GM19324 (cell line): ENCODE measurements around the gene ZMYND8.
"Not testable (repeated sequence)": the region's sequence is repeated elsewhere in the genome, so short reads cannot be mapped to it uniquely, and the experiment has no call there.

Source experiments
- ATAC-seq: cut with Tn5 transposase; IDR thresholded peaks from one replicate; pipeline ENCODE4 v1.9.1; 2021; ENCODE audit warnings: mild to moderate bottlenecking, moderate library complexity; ENCODE audit not compliant: unreplicated experiment, low FRiP score

ZMYND8 gene

GRCh38 chr20:47253872-47254271 is 102.6 kb downstream of the ZMYND8 start:
- ATAC-seq, result no peak

- ATAC-seq, result no peak
Measured at GRCh38 chr20:47252879-47253307, 103.6 kb downstream of the ZMYND8 start.

GRCh38 chr20:47251154-47252020 is 105.1 kb downstream of the ZMYND8 start:
- no peak for ATAC-seq

DNA sequence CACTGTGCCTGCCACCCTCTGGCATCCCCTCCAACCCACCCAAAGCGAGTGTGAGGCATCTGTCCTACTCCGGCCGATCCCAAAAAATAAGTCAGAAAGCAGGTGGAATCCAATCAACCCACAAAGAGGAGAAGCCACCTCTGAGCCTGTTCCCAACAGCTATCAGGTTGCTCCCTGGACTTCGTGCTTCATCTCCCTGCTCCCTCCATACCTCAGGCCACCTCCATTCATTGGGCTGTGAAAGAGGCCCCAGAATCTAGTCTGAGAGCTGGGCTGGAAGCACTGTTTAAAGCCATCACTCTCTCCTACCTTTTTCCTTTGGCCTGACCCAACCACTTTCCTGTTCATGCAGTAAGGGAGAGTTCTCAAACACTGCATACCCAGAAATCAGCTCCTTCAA is 106.1 kb downstream of the ZMYND8 start:
- no peak for ATAC-seq

- ATAC-seq, result no peak
Measured at GRCh38 chr20:47249913-47250312, 106.6 kb downstream of the ZMYND8 start.

GRCh38 chr20:47248448-47248966 is 108.0 kb downstream of the ZMYND8 start:
- ATAC-seq, result no peak

DNA sequence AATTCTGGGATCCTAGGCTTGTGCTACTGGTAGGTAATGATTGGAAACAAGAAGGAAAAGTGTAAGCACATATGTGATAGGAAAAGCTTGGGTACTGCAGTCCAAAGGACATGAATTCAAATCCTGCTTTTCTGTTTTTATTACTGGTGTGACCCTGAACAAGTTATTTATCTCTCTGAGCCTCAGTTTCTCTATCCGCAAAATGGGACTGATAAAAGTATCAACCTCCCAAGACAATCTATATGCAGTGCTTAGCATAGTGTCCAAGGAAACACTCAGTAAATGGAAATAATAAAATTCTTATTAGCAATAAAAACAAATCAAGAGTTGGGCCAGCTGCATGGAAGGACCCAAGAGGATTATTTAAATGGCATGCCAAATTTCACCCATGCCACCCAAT is 108.5 kb downstream of the ZMYND8 start:
- ATAC-seq, result no peak

DNA sequence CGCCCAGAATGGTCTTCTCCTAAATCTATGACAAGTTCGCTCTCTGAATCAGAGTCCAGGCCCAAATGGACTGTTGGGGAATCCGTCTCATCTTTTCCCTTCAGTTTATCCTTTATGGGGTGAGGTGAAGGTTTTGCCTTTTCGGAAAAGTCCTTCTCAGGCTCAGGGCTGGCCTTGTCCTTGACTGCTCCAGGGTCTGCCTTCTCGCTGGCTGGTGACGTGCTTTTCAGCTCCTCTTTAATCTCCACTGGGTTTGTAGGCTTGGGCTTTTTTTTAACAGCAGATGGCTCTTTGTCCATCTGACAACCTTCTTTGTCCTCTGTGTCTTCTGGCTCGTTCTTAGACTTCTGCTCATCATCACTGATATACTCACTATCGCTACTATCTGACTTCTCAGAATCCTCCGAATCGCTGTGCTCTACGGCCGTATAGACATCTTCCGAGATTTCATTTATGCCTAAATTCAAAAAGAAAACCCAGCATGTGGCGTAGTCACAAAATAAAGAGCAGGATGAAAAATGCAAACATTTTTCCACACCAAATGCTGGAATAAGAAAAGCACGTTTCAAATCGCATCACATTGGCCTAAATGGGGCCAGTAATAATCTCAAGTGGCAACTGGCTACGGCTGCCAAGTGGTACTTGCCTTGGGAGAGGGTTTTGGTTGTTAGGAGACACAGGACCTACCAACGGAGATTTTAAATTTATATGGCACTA is 110.3 kb downstream of the ZMYND8 start:
- ATAC-seq, result no peak

GRCh38 chr20:47245166-47245565 is 111.3 kb downstream of the ZMYND8 start:
- ATAC-seq, result not testable (repeated sequence)

DNA sequence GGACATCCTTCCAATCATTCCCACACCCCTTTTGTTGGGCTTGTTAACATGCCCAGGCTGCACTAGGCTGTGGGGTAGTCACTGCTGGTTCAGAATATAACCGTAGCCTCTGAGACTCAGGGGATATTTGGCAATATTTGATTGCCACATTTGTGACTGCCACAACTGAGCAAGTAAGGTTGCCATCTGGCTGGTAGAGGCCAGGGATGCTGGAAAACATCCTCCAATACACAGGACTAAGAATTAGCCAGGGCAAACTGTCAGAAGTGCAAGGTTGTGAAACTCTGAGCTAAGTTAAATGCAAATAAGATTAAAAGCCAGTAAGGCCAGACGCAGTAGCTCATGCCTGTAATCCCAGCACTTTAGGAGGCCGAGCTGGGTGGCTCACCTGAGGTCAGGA is 112.0 kb downstream of the ZMYND8 start:
- no peak for ATAC-seq

DNA sequence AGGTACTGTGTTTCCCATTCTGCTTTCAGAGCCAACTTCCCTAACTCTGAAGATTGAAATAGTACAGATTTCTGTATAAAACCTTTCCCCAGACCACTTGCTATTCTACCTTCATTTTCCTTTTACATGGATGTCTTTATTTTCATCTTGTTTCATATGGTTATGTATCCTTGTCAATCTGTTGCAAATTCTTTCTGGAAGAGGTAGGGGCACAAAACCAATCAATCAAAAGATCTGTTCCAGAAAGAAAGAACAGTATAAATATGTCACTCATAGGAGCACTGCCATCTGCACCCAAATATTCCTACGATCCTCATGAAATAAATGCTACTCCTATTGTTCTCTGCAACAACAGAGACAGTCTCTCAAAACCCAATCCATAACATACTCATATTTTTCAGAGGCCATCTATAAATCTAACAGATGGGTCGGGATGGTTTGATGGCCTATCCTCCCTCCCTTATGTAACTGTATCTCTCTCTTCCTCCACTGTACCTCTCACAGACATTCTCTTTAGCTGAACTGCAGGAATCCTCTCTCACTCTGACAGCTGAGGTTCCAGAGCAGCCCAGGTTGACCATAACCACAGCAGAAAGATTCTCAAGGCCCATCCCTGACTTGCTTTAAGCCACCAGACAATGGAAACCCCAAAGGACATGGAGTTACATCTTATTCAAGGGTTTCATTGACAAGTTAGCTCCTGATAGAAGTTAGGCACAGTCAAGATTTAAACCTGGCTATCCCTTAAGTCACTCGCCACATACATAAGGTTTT is 112.8 kb downstream of the ZMYND8 start:
- ATAC-seq, result no peak

DNA sequence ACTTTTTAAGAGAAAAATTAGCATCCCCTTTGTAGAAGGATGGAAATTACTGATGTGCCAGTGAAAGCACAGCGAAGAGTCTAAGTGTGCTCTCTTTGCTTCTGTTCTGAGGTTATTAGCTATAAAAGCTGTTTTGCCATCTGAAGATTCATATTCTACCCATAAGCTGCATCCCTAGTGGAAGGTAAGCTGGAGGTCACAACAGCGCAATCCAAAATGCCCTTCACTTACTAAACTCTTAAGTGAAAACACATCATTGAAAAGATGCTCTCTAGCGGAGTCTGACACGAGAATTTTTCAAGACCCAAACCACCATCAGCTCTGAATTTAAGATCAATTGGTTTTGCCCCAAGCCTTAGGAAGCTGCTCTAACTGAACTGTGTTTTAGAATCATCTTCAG is 113.5 kb downstream of the ZMYND8 start:
- ATAC-seq, result no peak

DNA sequence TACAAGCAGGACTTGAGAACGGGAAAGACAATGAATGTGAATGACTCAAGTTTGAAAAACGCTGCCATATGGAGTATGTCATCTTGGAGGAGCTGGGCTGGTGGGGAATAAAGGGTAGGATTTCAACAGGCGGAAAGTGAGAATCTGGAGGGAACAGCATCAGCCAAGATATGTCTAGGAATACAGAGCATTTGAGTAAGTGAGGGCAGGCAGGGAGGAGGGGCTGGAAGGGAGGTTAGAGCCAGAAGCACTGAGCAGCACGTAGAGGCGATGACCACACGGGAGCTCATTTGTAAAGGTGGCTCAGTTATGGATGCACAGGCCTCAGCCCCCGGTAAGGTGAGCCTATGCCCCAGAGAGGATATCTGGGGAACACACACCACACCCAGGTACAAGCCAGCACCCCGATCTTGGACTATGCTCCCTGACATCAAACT is 115.1 kb downstream of the ZMYND8 start:
- ATAC-seq, result no peak

- ATAC-seq, result not testable (repeated sequence)
Measured at GRCh38 chr20:47240096-47240495, 116.4 kb downstream of the ZMYND8 start.

- ATAC-seq, result no peak
Measured at GRCh38 chr20:47239719-47240067, 116.8 kb downstream of the ZMYND8 start.

DNA sequence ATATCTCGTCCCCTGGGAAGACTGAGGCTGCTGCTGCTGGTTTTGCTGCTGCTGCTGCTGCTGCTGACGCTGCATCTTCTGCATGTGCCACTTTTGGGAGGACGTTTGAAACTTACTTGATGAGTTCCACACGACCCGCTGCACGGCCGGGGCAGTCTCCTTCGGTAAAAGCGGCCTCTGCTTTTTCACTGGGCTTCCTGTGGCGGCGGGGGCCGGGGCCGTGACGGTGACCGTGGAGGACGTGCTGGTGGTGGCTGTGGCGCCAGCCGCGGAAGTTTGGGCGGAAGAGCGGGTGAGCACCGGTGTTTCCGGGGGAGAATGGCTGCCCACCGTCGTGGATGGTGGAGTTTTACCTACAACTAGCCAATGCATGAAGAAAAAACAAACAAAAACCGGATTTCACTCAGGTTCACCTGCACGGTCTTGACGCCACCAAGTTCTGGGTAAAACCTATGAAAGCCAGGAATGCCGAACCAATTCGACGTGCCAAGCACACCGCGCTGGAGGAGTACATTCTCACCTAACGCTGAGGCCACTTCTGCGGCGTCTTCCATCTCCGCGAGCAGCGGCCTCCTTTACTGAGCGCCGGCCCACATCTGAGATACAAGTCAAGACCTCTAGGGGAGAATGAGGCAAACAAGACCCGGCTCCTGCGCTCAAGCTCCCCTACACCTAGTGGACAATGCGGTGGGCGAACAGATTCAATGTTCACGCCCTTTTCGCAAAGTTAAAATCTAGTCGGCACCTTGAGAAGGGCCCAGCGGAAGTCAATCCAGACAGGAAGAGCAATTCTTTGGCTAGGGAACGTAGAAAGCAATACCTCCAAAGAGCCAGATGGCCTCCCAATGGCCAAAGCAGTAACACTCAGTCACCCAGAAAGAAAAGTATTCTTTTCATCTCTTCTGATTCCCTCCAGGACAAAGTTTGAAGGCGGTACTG is 117.5 kb downstream of the ZMYND8 start:
- ATAC-seq, result no peak

DNA sequence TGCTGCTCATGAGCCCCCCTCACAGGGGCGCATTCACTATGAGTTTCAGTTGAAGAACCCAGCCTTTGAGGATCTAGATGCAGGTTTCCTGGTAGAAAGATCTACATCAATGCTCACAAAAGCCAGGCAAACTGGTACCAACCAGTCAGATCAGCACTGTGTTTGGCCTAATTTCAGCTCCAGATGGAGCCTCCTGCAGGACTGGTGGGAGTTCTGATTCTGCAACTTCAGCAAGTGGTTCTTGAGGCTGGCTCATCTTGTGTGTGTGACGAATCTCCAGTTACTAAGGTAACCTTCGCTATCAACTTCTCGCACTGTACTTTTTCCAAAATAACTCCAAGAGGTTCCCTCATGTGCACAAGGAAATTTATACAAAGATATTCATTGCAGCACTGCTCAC is 118.8 kb downstream of the ZMYND8 start:
- ATAC-seq, result no peak

GRCh38 chr20:47236639-47236900 is 119.9 kb downstream of the ZMYND8 start:
- no peak for ATAC-seq

GRCh38 chr20:47235853-47236638 is 120.5 kb downstream of the ZMYND8 start:
- ATAC-seq, result no peak
